ENCODE measurements around the gene FOXF2.

FOXF2 gene

DNA sequence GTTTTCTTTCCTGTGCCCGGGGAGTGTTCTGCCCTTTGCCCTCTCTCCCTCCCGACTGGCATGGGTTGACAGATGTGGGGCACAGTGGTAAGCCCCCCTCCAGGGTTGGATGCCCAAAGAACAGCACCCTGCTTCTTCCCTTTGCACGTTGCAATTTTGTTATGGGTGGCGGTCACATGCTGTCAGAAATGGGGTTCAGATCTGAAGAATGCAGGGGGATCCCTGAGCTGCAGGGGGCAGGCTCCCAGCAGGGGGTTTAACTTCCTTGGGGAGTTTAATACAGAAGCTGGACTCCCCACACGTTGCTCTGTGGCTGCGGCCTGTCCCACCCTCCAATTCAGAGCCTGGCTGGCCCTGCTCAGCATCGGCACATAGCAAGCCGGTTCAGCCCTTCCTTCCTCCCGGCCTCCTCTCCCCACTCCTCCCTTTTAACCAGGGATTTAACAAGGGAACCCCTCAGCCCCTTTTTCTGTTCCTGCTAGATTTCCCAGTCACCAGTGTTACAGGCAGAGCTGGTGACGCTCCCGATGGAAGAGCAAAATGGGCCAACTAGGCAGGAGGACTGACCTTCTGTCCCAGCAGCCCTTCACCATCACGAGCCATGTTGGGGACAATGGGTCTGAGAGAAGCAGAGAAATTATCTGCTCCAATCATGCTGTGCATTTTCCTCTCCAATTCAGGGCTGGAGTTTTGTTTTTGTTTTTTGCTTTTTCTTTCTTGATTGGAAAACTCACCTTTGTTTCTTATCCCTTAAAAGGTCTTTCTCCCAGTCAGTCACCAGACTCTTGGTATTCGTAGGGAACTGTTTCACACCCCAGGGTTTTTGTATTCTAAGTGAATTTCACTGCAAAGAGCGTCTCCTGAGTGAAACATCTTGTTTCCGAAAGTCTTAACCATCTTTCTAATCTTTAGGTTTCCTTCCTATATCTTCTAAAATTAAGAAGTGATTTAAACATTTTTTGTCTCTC is 6.8 kb downstream of the FOXF2 start:
- Histone ChIP-seq H3K9me3 (ENCODE audit: insufficient read depth, low read length) (no peaks in the 10 kb centered on the region), H3K36me3 (ENCODE audit: insufficient read depth, insufficient read length, low read length) (no peaks in the 10 kb centered on the region), H3K27me3 (ENCODE audit: insufficient read depth, insufficient read length) (peaks cover 88% of the 10 kb centered on the region), H3K9ac (ENCODE audit: insufficient read length, low read depth) (no peak overlapping the region), H3K4me1 (ENCODE audit: insufficient read depth, insufficient read length) (no peaks in the 10 kb centered on the region), H3K4me3 (ENCODE audit: insufficient read length, low read depth) (no peak overlapping the region)
- DNase-seq (ENCODE audit: low read depth, low spot score): no peak
- TF ChIP-seq ZNF274 (IDR thresholded peaks at IDR 0.05; ENCODE audit: low read depth, low read length) (no peak), SUZ12 (IDR thresholded peaks at IDR 0.05; ENCODE audit: extremely low read depth, insufficient read depth, insufficient read length) (no peak), YY1 (IDR thresholded peaks at IDR 0.05; ENCODE audit: insufficient read depth, insufficient read length) (no peak)

DNA sequence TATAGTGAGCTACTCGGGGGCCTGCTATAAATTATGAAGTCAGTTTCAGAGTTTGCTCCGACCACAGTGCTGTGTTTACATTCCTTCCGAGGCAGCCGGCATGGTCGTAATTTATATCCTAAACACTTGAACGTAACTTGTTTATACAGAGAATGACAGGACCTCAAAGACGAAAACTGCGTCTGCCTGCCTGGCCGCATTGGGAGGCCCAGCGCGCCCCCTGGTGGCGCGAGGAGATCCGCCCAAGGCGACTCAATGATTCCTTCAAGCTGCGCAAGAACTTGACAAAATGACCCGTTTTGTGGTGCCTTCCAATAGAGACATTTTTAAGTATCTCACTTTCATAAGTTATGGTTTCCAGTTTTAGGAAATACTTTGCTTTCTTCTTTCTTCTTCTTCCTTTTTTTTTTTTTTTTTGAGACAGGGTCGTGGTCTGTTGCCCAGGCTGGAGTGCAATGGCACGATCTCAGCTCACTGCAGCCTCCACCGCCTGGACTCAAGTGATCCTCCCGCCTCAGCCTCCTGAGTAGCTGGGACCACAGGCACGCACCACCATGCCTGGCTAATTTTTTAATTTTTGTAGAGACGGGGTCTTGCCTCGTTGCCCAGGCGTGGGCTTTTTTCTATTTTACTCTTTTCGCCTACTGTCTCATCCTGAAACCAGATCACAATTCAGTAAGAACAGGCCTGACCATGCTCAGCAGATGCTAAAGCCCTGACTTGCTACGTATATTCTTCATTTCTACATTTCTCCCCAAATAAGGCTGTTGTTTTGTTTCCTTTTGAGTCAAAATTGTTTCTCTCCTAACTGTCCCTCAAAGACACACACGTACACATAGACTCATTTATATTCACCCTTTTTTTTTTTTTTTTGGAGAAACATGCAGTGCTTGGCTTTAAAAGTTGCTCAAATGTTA is 7.8 kb downstream of the FOXF2 start:
- Histone ChIP-seq H3K36me3 (ENCODE audit: insufficient read depth, insufficient read length, low read length) (no peaks in the 10 kb centered on the region), H3K4me3 (ENCODE audit: insufficient read length, low read depth) (no peak overlapping the region), H3K9ac (ENCODE audit: insufficient read length, low read depth) (no peak overlapping the region), H3K27me3 (ENCODE audit: insufficient read depth, insufficient read length) (peaks cover 78% of the 10 kb centered on the region), H3K9me3 (ENCODE audit: insufficient read depth, low read length) (no peaks in the 10 kb centered on the region), H3K4me1 (ENCODE audit: insufficient read depth, insufficient read length) (no peaks in the 10 kb centered on the region)
- DNase-seq (ENCODE audit: low read depth, low spot score): no peak
- no peak for TF ChIP-seq ZNF274 (IDR thresholded peaks at IDR 0.05; ENCODE audit: low read depth, low read length)
- no peak for TF ChIP-seq YY1 (IDR thresholded peaks at IDR 0.05; ENCODE audit: insufficient read depth, insufficient read length)
- no peak for TF ChIP-seq SUZ12 (IDR thresholded peaks at IDR 0.05; ENCODE audit: extremely low read depth, insufficient read depth, insufficient read length)

DNA sequence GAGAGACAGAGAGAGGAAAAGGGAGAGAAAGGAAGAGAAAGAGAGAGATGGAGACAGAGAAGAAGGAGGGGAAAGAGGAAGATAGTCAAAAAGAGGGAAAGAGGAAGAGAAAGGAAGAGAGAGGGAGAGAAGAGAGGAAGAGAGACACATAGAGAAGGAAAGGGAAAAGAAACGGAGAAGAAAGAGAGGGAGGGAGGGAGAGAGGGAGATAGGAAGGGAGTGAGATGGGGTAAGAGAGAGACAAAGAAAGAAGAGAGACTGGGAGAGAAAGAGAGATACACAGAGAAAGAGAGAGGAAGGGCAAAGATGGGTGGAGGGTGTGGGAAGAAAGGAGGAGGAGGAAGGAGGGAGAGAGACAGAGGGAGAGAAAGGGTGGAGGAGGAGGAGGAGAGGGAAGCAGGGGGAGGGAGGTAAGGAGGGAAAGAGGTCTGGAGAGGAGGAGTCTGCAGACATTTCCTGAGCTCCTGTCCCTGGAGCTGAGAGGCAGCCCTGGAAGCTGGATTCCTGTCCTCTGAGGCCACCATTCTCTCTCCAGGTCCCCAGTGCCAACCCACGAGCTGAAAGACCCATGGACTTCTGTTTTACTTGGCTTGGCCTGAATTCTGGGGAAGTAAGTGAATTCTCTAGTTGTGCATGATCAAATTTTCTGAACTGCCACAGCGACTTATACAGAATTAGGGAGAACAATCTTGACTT is 9.9 kb downstream of the FOXF2 start:
- Histone ChIP-seq H3K27me3 (ENCODE audit: insufficient read depth, insufficient read length) (peaks cover 58% of the 10 kb centered on the region), H3K9me3 (ENCODE audit: insufficient read depth, low read length) (no peaks in the 10 kb centered on the region), H3K9ac (ENCODE audit: insufficient read length, low read depth) (no peak overlapping the region), H3K4me1 (ENCODE audit: insufficient read depth, insufficient read length) (no peaks in the 10 kb centered on the region), H3K4me3 (ENCODE audit: insufficient read length, low read depth) (no peak overlapping the region), H3K36me3 (ENCODE audit: insufficient read depth, insufficient read length, low read length) (no peaks in the 10 kb centered on the region)
- no peak for DNase-seq (ENCODE audit: low read depth, low spot score)
- no peak for TF ChIP-seq ZNF274 (IDR thresholded peaks at IDR 0.05; ENCODE audit: low read depth, low read length)
- TF ChIP-seq SUZ12 (IDR thresholded peaks at IDR 0.05; ENCODE audit: extremely low read depth, insufficient read depth, insufficient read length): no peak
- TF ChIP-seq YY1 (IDR thresholded peaks at IDR 0.05; ENCODE audit: insufficient read depth, insufficient read length): no peak

DNA sequence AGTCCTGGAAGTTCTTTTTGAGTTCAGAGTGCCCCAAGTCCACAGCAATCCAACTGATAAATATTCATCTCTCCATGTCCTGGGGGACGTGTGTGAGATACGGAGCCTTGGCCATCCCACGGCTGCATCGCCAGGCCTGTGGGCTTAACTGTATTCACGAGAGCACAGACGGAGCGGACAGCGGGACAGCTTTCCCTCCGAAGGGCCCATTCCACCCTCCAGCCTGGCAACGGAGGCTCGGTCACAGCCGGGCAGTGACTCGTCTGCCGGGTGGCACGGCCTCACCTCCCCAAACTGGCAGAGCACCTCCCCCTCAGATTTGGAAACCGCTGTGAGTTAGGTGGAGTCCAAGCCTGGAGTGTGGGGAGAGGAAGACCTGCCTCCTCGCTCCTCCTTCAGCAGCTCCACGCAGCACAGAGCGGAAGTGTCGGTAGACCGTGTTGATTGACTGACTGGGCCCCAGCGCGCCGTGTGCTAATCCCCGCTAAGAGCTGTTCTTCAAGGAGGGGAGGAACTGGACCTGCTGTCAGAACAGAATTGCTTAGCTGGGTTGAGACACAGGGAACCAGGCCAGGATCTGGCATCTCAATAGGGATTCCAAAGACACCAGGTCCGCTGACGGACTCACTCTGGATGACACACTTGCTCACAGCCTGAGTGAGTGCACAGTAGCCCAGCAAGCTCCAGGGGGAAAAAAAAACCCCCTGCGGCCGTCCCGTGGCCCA is 10.9 kb downstream of the FOXF2 start:
- Histone ChIP-seq H3K4me3 (ENCODE audit: insufficient read length, low read depth) (no peak overlapping the region), H3K4me1 (ENCODE audit: insufficient read depth, insufficient read length) (no peaks in the 10 kb centered on the region), H3K9ac (ENCODE audit: insufficient read length, low read depth) (no peak overlapping the region), H3K36me3 (ENCODE audit: insufficient read depth, insufficient read length, low read length) (no peaks in the 10 kb centered on the region), H3K27me3 (ENCODE audit: insufficient read depth, insufficient read length) (peaks cover 47% of the 10 kb centered on the region), H3K9me3 (ENCODE audit: insufficient read depth, low read length) (no peaks in the 10 kb centered on the region)
- no peak for TF ChIP-seq YY1 (IDR thresholded peaks at IDR 0.05; ENCODE audit: insufficient read depth, insufficient read length)
- DNase-seq (ENCODE audit: low read depth, low spot score): no peak

DNA sequence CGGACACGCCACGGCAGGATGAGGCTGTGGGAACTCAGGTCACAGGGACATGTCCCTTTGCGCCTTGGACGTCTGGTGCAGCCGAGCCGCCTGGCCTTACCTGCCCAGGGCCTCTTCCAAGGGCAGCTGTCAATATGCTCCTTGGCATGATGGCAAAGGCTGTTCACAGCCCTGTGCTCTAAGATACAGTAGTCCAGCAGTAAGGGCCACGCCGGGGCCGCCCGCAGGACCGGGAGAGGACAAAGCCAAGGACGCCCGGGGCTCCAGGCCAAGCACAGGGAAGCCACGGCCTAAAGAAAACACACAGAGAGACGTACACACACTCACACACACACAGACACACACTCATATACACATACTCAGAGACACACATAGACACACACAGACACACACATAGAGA is 13.0 kb downstream of the FOXF2 start:
- Histone ChIP-seq H3K4me3 (ENCODE audit: insufficient read length, low read depth) (no peak overlapping the region), H3K36me3 (ENCODE audit: insufficient read depth, insufficient read length, low read length) (no peaks in the 10 kb centered on the region), H3K9ac (ENCODE audit: insufficient read length, low read depth) (no peak overlapping the region), H3K9me3 (ENCODE audit: insufficient read depth, low read length) (no peaks in the 10 kb centered on the region), H3K27me3 (ENCODE audit: insufficient read depth, insufficient read length) (peaks cover 27% of the 10 kb centered on the region), H3K4me1 (ENCODE audit: insufficient read depth, insufficient read length) (peaks cover 2% of the 10 kb centered on the region)
- TF ChIP-seq SUZ12 (IDR thresholded peaks at IDR 0.05; ENCODE audit: extremely low read depth, insufficient read depth, insufficient read length) (no peak), ZNF274 (IDR thresholded peaks at IDR 0.05; ENCODE audit: low read depth, low read length) (no peak), YY1 (IDR thresholded peaks at IDR 0.05; ENCODE audit: insufficient read depth, insufficient read length) (no peak)
- no peak for DNase-seq (ENCODE audit: low read depth, low spot score)

DNA sequence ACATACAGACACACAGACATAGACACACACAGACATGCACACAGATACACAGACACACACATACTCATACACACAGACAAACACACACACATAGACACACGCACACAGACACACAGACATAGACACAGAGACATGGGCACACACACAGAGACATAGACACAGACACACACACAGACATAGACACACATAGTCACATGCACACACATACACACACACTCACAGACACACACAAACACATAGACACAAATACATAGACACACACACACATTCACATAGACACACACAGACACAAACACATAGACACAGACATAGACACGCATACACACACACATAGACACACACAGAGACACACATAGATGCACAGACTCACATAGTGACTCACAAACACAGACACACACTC is 13.5 kb downstream of the FOXF2 start:
- peaks cover 2% of the 10 kb centered on the region for H3K4me1 ChIP-seq (ENCODE audit: insufficient read depth, insufficient read length)
- no peak for DNase-seq (ENCODE audit: low read depth, low spot score)
- H3K9ac ChIP-seq (ENCODE audit: insufficient read length, low read depth): no peak overlapping the region
- H3K4me3 ChIP-seq (ENCODE audit: insufficient read length, low read depth): no peak overlapping the region
- H3K9me3 ChIP-seq (ENCODE audit: insufficient read depth, low read length): no peaks in the 10 kb centered on the region
- H3K36me3 ChIP-seq (ENCODE audit: insufficient read depth, insufficient read length, low read length): no peaks in the 10 kb centered on the region
- TF ChIP-seq YY1 (IDR thresholded peaks at IDR 0.05; ENCODE audit: insufficient read depth, insufficient read length): no peak
- no peak for TF ChIP-seq SUZ12 (IDR thresholded peaks at IDR 0.05; ENCODE audit: extremely low read depth, insufficient read depth, insufficient read length)
- no peak for TF ChIP-seq ZNF274 (IDR thresholded peaks at IDR 0.05; ENCODE audit: low read depth, low read length)
- peaks cover 22% of the 10 kb centered on the region for H3K27me3 ChIP-seq (ENCODE audit: insufficient read depth, insufficient read length)

All from NT2/D1 (cell line).